KMS-11 (cell line): ENCODE data around the gene ALAD.

Experiments
- H2AFZ ChIP-seq: fragments of 200-600 bp; sonication (generic); 2 replicates; pipeline ENCODE4 v1.6.1; 2016; ENCODE audit warnings: antibody characterized with exemption, mixed run types, low read depth
- H3K27ac ChIP-seq: fragments of 200-600 bp; sonication (generic); 2 replicates; pipeline ENCODE4 v1.6.1; 2016; ENCODE audit warnings: mild to moderate bottlenecking, mixed run types
- H3K27me3 ChIP-seq: fragments of 200-600 bp; sonication (generic); 2 replicates; pipeline ENCODE4 v1.6.1; 2017; ENCODE audit warnings: mild to moderate bottlenecking, low read depth, mixed run types, moderate library complexity; ENCODE audit not compliant: insufficient read depth
- H3K36me3 ChIP-seq: fragments of 200-600 bp; sonication (generic); 2 replicates; pipeline ENCODE4 v1.6.1; 2017; ENCODE audit warnings: mild to moderate bottlenecking, mixed run types; ENCODE audit not compliant: insufficient read depth
- H3K4me1 ChIP-seq: fragments of 200-600 bp; sonication (generic); 2 replicates; pipeline ENCODE4 v1.6.1; 2016; ENCODE audit warnings: mild to moderate bottlenecking, low read depth, mixed run types; ENCODE audit not compliant: poor library complexity, severe bottlenecking
- H3K4me2 ChIP-seq: fragments of 200-600 bp; sonication (generic); 2 replicates; pipeline ENCODE4 v1.7.0; 2016; ENCODE audit warnings: mild to moderate bottlenecking, mixed run types
- H3K4me3 ChIP-seq: fragments of 200-600 bp; sonication (generic); IDR thresholded peaks from 2 replicates; pipeline ENCODE4 v1.6.1; 2017; ENCODE audit warnings: low read depth, low read length, mixed read lengths; ENCODE audit not compliant: insufficient read depth
- H3K79me2 ChIP-seq: fragments of 200-600 bp; sonication (generic); 2 replicates; pipeline ENCODE4 v1.6.1; 2016; ENCODE audit warnings: low read depth, mixed run types; ENCODE audit not compliant: insufficient read depth
- H3K9ac ChIP-seq: fragments of 200-600 bp; sonication (generic); 2 replicates; pipeline ENCODE4 v1.6.1; 2016; ENCODE audit warnings: mild to moderate bottlenecking, mixed run types
- H4K20me1 ChIP-seq: fragments of 200-600 bp; sonication (generic); 2 replicates; pipeline ENCODE4 v1.6.1; 2016; ENCODE audit warnings: mild to moderate bottlenecking, mixed run types; ENCODE audit not compliant: insufficient read depth
- CTCF ChIP-seq: fragments of 200-600 bp; sonication (generic); conservative IDR thresholded peaks from 2 replicates; pipeline ENCODE4 v1.6.1; 2017; ENCODE audit warnings: low read depth, mild to moderate bottlenecking, antibody characterized with exemption, low read length, moderate library complexity, mixed read lengths

ALAD gene

GRCh38 chr9:113376634-113377567 lies 24.2 kb downstream of the ALAD start, which contains the start of gene HDHD3:
HDHD3 (minus strand) TSS chr9:113376986; CDS start chr9:113374354, 2,632 bp downstream.
- no peaks in the 10 kb centered on the region for H4K20me1 ChIP-seq
- no peak within 1 kb of the TSS for H3K4me3 ChIP-seq
- peaks cover 7% of the 10 kb centered on the region; the same call in 1 of the 2 replicates for H3K79me2 ChIP-seq
- H3K27me3 ChIP-seq = no peaks in the 10 kb centered on the region
- peak within 1 kb of the TSS; percentile 60 for H3K27ac ChIP-seq
- peak within 1 kb of the TSS; percentile 60; the same call in 1 of the 2 replicates for H3K9ac ChIP-seq
- peak within 1 kb of the TSS; percentile 90 for H2AFZ ChIP-seq
- peaks cover 34% of the 10 kb centered on the region for H3K4me1 ChIP-seq
- H3K4me2 ChIP-seq = peak within 1 kb of the TSS; percentile 94
- TF ChIP-seq CTCF = no peak
- no peaks in the 10 kb centered on the region for H3K36me3 ChIP-seq

- no peaks in the 10 kb centered on the region for H3K27me3 ChIP-seq
- peak overlapping the region; percentile 39; the same call in 1 of the 2 replicates for H3K9ac ChIP-seq
- no peaks in the 10 kb centered on the region for H3K36me3 ChIP-seq
- peaks cover 7% of the 10 kb centered on the region; the same call in 1 of the 2 replicates for H3K79me2 ChIP-seq
- TF ChIP-seq CTCF = no peak
- no peaks in the 10 kb centered on the region for H4K20me1 ChIP-seq
- H2AFZ ChIP-seq = no peak overlapping the region
- peak overlapping the region; percentile 94 for H3K4me2 ChIP-seq
- no peak overlapping the region for H3K4me3 ChIP-seq
- no peak overlapping the region; the same call in 1 of the 2 replicates for H3K27ac ChIP-seq
- H3K4me1 ChIP-seq = peaks cover 19% of the 10 kb centered on the region
Measured at GRCh38 chr9:113375057-113376023, 25.7 kb downstream of the ALAD start.

- Histone ChIP-seq H3K4me3 (no peak overlapping the region), H3K9ac (no peak overlapping the region), H3K4me2 (no peak overlapping the region), H2AFZ (no peak overlapping the region), H3K79me2 (peaks cover 7% of the 10 kb centered on the region; the same call in 1 of the 2 replicates), H4K20me1 (no peaks in the 10 kb centered on the region), H3K4me1 (peaks cover 13% of the 10 kb centered on the region), H3K27me3 (no peaks in the 10 kb centered on the region), H3K27ac (no peak overlapping the region), H3K36me3 (no peaks in the 10 kb centered on the region)
- TF ChIP-seq CTCF = no peak
Measured at GRCh38 chr9:113373676-113374392, 27.2 kb downstream of the ALAD start.

GRCh38 chr9:113373256-113373655 lies 27.8 kb downstream of the ALAD start:
- peaks cover 7% of the 10 kb centered on the region; the same call in 1 of the 2 replicates for H3K79me2 ChIP-seq
- no peak for TF ChIP-seq CTCF
- no peak overlapping the region for H3K9ac ChIP-seq
- no peak overlapping the region for H3K27ac ChIP-seq
- H3K36me3 ChIP-seq = no peaks in the 10 kb centered on the region
- H3K4me2 ChIP-seq = no peak overlapping the region
- no peak overlapping the region for H2AFZ ChIP-seq
- H3K27me3 ChIP-seq = no peaks in the 10 kb centered on the region
- no peak overlapping the region for H3K4me3 ChIP-seq
- H4K20me1 ChIP-seq = no peaks in the 10 kb centered on the region
- peaks cover 13% of the 10 kb centered on the region for H3K4me1 ChIP-seq
